GM21786 (cell line): ENCODE measurements around the gene MFN2.
A peak's percentile ranks its signal among the peaks of the same experiment; 100 is the strongest.
"Not testable (repeated sequence)": the region's sequence is repeated elsewhere in the genome, so short reads cannot be mapped to it uniquely, and the experiment has no call there.

Experiments used
- ATAC-seq: cut with Tn5 transposase; IDR thresholded peaks from one replicate; pipeline ENCODE4 v1.9.1; 2021; ENCODE audit not compliant: unreplicated experiment

MFN2 gene

GRCh38 chr1:12019858-12020509 is 39.7 kb downstream of the MFN2 start:
- ATAC-seq: no peak

GRCh38 chr1:12021616-12022015 is 41.4 kb downstream of the MFN2 start:
- no peak for ATAC-seq

GRCh38 chr1:12022036-12022435 is 41.8 kb downstream of the MFN2 start:
- no peak for ATAC-seq

- no peak for ATAC-seq
These were observed 46.3 kb downstream of the MFN2 start for GRCh38 chr1:12026586-12026985.

- no peak for ATAC-seq
These were observed 48.0 kb downstream of the MFN2 start for GRCh38 chr1:12028248-12028647.

GRCh38 chr1:12028957-12029511 is 48.8 kb downstream of the MFN2 start:
- no peak for ATAC-seq

- ATAC-seq: no peak
These were observed 49.6 kb downstream of the MFN2 start for GRCh38 chr1:12029720-12030339.

GRCh38 chr1:12031039-12031980 is 51.1 kb downstream of the MFN2 start:
- no peak for ATAC-seq

- ATAC-seq: no peak
These were observed 51.9 kb downstream of the MFN2 start for GRCh38 chr1:12032161-12032621.

GRCh38 chr1:12033441-12033840 is 53.2 kb downstream of the MFN2 start:
- not testable (repeated sequence) for ATAC-seq

GRCh38 chr1:12034381-12034801 is 54.1 kb downstream of the MFN2 start:
- ATAC-seq: no peak

GRCh38 chr1:12035312-12035711 is 55.1 kb downstream of the MFN2 start:
- ATAC-seq: no peak

GRCh38 chr1:12037486-12038355 is 57.5 kb downstream of the MFN2 start:
- no peak for ATAC-seq

GRCh38 chr1:12038356-12039163 is 58.3 kb downstream of the MFN2 start:
- ATAC-seq: no peak

GRCh38 chr1:12039164-12039525 is 58.9 kb downstream of the MFN2 start:
- ATAC-seq: no peak

- ATAC-seq: peak; percentile 32
These were observed 59.7 kb downstream of the MFN2 start for GRCh38 chr1:12039824-12040456.

- peak; percentile 65 for ATAC-seq
These were observed 60.3 kb downstream of the MFN2 start for GRCh38 chr1:12040457-12041051.

- ATAC-seq: not testable (repeated sequence)
These were observed 64.1 kb downstream of the MFN2 start for GRCh38 chr1:12044187-12044877.
